ENCODE results near the gene THRB.

DNA sequence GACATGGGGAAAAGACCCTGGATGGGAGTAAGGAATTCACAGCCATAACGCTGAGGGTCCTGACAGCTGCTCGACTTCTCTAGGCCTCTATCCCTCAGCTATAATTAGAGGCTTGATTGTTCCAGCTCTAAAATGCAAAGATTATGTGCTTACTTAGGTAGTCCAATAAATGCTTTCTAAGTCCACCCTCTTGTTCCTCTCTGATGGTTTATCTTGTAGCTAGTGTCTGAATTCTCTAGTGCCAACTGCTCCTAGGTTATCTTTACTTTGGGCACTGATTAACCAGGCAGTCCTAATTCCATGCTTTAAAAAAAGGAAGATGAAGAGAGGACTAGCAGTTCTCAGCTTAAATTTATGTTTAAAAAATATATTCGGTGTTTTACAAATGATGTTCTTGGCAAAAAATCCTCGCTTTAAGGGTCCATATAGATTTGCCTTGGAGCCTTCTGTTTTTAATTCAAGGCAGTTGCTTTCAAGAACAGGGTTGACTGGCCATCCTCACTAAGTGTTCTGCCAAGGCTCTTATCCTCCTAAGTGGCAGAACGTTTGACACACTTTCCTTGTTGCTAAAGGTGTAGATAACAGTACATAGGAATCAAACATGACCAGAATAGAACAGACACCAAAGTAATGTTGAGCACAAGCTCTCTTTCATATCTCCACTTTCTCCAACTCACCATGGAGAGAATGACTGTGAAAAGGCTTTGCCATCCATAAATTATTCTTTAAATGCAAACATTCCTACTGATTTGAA is 60.6 kb downstream of the THRB start:
- TF ChIP-seq EP300 (IDR thresholded peaks at IDR 0.05) (no peak), POLR2A (IDR thresholded peaks at IDR 0.05) (no peak), POLR2AphosphoS5 (IDR thresholded peaks at IDR 0.05) (no peak)
- TF ChIP-seq, protein P1, sequence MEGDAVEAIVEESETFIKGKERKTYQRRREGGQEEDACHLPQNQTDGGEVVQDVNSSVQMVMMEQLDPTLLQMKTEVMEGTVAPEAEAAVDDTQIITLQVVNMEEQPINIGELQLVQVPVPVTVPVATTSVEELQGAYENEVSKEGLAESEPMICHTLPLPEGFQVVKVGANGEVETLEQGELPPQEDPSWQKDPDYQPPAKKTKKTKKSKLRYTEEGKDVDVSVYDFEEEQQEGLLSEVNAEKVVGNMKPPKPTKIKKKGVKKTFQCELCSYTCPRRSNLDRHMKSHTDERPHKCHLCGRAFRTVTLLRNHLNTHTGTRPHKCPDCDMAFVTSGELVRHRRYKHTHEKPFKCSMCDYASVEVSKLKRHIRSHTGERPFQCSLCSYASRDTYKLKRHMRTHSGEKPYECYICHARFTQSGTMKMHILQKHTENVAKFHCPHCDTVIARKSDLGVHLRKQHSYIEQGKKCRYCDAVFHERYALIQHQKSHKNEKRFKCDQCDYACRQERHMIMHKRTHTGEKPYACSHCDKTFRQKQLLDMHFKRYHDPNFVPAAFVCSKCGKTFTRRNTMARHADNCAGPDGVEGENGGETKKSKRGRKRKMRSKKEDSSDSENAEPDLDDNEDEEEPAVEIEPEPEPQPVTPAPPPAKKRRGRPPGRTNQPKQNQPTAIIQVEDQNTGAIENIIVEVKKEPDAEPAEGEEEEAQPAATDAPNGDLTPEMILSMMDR (IDR thresholded peaks at IDR 0.05) = no peak

Data from upper lobe of left lung (tissue), 4 donors.